MCF 10A (cell line): ENCODE data around the gene SRPX2. TPM values are rescaled to one million over a fixed set of nuclear protein-coding genes. Genes with fewer than 3 reads are reported as not detected.

Source experiments
- BruUV-seq: library from RNA; stranded (reverse); fragments of 400-500 nt; replicated peaks from 2 replicates; lab custom pipeline; 2021; lab: Mats Ljungman, UMichigan
- CTCF ChIA-PET: fragments of 300-600 bp; sonication (Branson Sonifier 250); formaldehyde crosslinking; extraction: SDS; loops from one replicate; lab custom pipeline; 2021; ENCODE audit warnings: antibody characterized with exemption, inconsistent platforms; lab: Yijun Ruan, JAX
- POLR2A ChIA-PET: fragments of 300-600, 350-650 bp; sonication (Branson Sonifier 250); formaldehyde crosslinking; extraction: SDS; loops from one replicate; lab custom pipeline; 2020; ENCODE audit warnings: antibody characterized with exemption, inconsistent platforms; lab: Yijun Ruan, JAX
- DNase-seq: peaks from one replicate; pipeline ENCODE4 v3.0.0-alpha.2; 2018; ENCODE audit not compliant: unreplicated experiment
- H3K27ac Mint-ChIP-seq: one replicate; pipeline ENCODE4 v1.8.0; 2022; ENCODE audit warnings: mild to moderate bottlenecking, low read depth, mixed read lengths; ENCODE audit not compliant: unreplicated experiment
- H3K27me3 Mint-ChIP-seq: one replicate; pipeline ENCODE4 v1.8.0; 2022; ENCODE audit warnings: mixed read lengths; ENCODE audit not compliant: insufficient read depth, unreplicated experiment
- H3K36me3 Mint-ChIP-seq: one replicate; pipeline ENCODE4 v1.8.0; 2022; ENCODE audit warnings: mild to moderate bottlenecking, moderate library complexity, mixed read lengths; ENCODE audit not compliant: insufficient read depth, unreplicated experiment
- H3K4me1 Mint-ChIP-seq: one replicate; pipeline ENCODE4 v1.8.0; 2022; ENCODE audit warnings: mixed read lengths; ENCODE audit not compliant: insufficient read depth, unreplicated experiment
- H3K4me3 Mint-ChIP-seq: one replicate; pipeline ENCODE4 v1.8.0; 2022; ENCODE audit warnings: mild to moderate bottlenecking, moderate library complexity, mixed read lengths; ENCODE audit not compliant: unreplicated experiment
- H3K9me3 Mint-ChIP-seq: one replicate; pipeline ENCODE4 v1.8.0; 2022; ENCODE audit warnings: mixed read lengths; ENCODE audit not compliant: unreplicated experiment
- intact Hi-C: fragments of 100-400 bp; cut with micrococcal nuclease; formaldehyde crosslinking; loops from 2 replicates; pipeline ENCODE4 v1.14.1; 2022
- total RNA-seq: library from RNA; stranded (reverse); gene quantifications from 2 replicates; pipeline ENCODE4 v1.2.3, GENCODE V29; 2022
- TF ChIP-seq, protein P1 (sequence below): fragments of 200-600 bp; IDR thresholded peaks from one replicate; pipeline ENCODE4 v1.8.0; 2022; ENCODE audit warnings: antibody characterized with exemption, mild to moderate bottlenecking; ENCODE audit not compliant: unreplicated experiment

Gene SRPX2
- total RNA-seq, 1 experiment from 2014 or later, result 4.7 TPM

DNA sequence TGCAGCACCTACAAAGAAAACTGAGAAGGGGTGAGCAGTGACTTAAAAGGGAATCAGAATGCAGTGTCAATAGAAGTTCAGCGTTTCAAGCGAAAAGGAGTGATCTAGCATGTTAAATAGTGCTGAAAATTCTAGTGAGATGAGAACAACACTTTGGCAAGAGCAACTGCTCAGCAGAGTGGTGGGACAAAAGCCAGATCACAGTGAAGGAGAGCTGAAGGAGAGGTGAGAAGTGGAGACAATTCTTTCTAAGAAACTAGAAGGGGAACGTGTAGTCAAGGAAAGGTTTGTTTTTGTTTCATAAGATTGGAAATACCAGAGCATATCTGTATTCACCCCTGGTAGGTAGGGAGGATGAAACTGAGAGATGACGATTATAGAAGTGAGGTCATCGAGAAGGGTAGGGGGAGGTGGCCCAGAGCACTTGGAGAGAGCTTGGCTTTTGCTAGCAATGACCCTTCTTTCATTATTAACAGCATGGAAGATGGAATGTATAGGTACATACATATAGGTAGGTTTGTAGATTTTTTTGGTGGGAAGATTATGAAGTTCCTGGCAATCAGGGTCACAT lies 33.7 kb downstream of the SRPX2 start:
- TF ChIP-seq, protein P1, sequence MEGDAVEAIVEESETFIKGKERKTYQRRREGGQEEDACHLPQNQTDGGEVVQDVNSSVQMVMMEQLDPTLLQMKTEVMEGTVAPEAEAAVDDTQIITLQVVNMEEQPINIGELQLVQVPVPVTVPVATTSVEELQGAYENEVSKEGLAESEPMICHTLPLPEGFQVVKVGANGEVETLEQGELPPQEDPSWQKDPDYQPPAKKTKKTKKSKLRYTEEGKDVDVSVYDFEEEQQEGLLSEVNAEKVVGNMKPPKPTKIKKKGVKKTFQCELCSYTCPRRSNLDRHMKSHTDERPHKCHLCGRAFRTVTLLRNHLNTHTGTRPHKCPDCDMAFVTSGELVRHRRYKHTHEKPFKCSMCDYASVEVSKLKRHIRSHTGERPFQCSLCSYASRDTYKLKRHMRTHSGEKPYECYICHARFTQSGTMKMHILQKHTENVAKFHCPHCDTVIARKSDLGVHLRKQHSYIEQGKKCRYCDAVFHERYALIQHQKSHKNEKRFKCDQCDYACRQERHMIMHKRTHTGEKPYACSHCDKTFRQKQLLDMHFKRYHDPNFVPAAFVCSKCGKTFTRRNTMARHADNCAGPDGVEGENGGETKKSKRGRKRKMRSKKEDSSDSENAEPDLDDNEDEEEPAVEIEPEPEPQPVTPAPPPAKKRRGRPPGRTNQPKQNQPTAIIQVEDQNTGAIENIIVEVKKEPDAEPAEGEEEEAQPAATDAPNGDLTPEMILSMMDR, result no peak
- intact Hi-C loops, result no loop called here
- DNase-seq, result no peak
- no peaks in the 10 kb centered on the region for H3K4me1 Mint-ChIP-seq
- ChIA-PET POLR2A (no interaction called here), CTCF (interaction anchor here (1.3 to 2.7 kb wide), 2 partner anchors 8 to 91 kb away, joined by 5 to 9 read pairs; no protein-coding TSS in a partner anchor)
- no peak overlapping the region for H3K27ac Mint-ChIP-seq
- no peaks in the 10 kb centered on the region for H3K9me3 Mint-ChIP-seq
- BruUV-seq, result no TSS peak
- H3K27me3 Mint-ChIP-seq, result peaks cover 60% of the 10 kb centered on the region
- H3K4me3 Mint-ChIP-seq, result no peak overlapping the region
- H3K36me3 Mint-ChIP-seq, result peaks cover 5% of the 10 kb centered on the region

DNA sequence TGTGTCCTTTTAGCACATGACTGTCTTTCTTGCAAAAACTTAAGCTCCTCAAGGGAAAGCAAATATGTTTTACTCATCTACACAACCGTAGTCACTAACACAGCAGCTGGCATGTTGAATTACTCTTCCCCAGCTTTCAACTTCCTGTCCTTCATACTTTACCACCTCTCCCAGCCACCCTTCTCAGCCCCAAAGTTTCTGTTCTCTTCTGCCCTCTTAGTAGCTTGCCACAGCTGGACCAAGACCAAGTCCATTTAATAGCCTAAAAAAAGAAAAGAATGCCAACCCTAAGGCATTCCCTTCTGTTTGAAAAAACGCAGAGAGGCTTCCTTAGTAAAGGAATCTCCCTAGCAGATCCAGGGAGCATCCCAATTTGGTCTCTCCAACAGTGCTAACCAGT lies 36.8 kb downstream of the SRPX2 start:
- ChIA-PET CTCF (interaction anchor here (0.6 to 2.5 kb wide), 5 partner anchors 10 to 1137 kb away, joined by 3 to 21 read pairs (median 4); no protein-coding TSS in a partner anchor), POLR2A (no interaction called here)
- H3K27ac Mint-ChIP-seq, result no peak overlapping the region
- H3K9me3 Mint-ChIP-seq, result no peaks in the 10 kb centered on the region
- TF ChIP-seq, protein P1, result no peak
- no peak for DNase-seq
- intact Hi-C loops, result loop anchor here (10.0 kb wide), 1 partner anchor 524 kb away; no protein-coding TSS in a partner anchor
- H3K4me3 Mint-ChIP-seq, result no peak overlapping the region
- H3K27me3 Mint-ChIP-seq, result peaks cover 42% of the 10 kb centered on the region
- H3K4me1 Mint-ChIP-seq, result no peaks in the 10 kb centered on the region
- no TSS peak for BruUV-seq
- peaks cover 7% of the 10 kb centered on the region for H3K36me3 Mint-ChIP-seq

DNA sequence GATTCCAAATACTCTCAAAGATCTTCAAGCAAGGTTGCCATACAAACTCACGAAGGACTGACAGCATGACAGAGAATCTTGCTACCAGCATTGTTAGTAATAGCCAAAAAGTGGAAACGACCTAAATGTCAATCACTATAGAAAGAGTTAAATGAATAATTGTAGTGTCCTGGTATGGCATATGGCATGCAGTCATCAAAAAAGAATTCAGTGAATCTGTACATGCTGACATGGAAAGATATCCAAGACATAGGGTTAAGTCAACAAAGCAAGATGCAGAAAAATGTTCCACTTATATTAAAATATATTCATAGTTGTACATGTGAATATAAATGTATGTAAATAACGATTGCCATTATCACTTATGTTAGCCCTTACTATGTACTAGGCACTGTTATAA lies 37.6 kb downstream of the SRPX2 start:
- CTCF ChIA-PET, result interaction anchor here (0.6 to 2.5 kb wide), 4 partner anchors 10 to 425 kb away, joined by 4 to 21 read pairs (median 6); no protein-coding TSS in a partner anchor
- intact Hi-C loops, result loop anchor here (10.0 kb wide), 1 partner anchor 523 kb away; no protein-coding TSS in a partner anchor

DNA sequence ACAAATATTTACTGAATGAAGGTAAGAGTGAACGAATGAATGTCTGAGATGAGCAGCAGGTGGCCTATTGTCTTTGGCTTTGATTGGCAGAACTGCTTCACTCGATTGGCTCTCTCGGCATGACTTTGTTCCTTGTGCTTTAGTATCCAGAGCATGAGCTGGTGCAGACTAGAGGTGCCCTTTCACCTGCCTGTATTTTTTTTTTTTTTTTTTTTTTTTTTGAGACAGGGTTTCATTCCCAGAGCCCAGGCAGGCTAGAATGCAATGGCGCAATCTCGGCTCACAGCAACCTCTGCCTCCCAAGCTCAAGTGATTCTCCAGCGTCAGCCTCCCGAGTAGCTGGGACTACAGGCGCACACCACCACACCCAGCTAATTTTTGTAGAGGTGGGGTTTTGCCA lies 38.9 kb downstream of the SRPX2 start:
- peaks cover 40% of the 10 kb centered on the region for H3K27me3 Mint-ChIP-seq
- H3K27ac Mint-ChIP-seq, result no peak overlapping the region
- CTCF ChIA-PET, result interaction anchor here (0.6 to 7.4 kb wide), 4 partner anchors 11 to 84 kb away, joined by 3 to 144 read pairs (median 44); no protein-coding TSS in a partner anchor
- TF ChIP-seq, protein P1, result no peak
- no peaks in the 10 kb centered on the region for H3K4me1 Mint-ChIP-seq
- no peaks in the 10 kb centered on the region for H3K9me3 Mint-ChIP-seq
- intact Hi-C loops, result loop anchor here (10.0 kb wide), 1 partner anchor 522 kb away; no protein-coding TSS in a partner anchor
- H3K36me3 Mint-ChIP-seq, result peaks cover 12% of the 10 kb centered on the region
- H3K4me3 Mint-ChIP-seq, result no peak overlapping the region
- POLR2A ChIA-PET, result no interaction called here
- BruUV-seq, result no TSS peak
- no peak for DNase-seq

More for the DNA sequence above, 37.6 kb downstream of the SRPX2 start:
- Mint-ChIP-seq H3K27ac (no peak overlapping the region), H3K36me3 (peaks cover 12% of the 10 kb centered on the region), H3K4me1 (no peaks in the 10 kb centered on the region), H3K27me3 (peaks cover 44% of the 10 kb centered on the region), H3K4me3 (no peak overlapping the region), H3K9me3 (no peaks in the 10 kb centered on the region)
- no TSS peak for BruUV-seq
- POLR2A ChIA-PET, result no interaction called here
- TF ChIP-seq, protein P1, result no peak
- DNase-seq, result no peak
